Measurements from ENCODE around the gene PPP4R2. TPM values are rescaled to one million over a fixed set of nuclear protein-coding genes. Genes with fewer than 3 reads are reported as not detected.

Gene PPP4R2
- total RNA-seq, 3 donors from 2014 or later (not counting 1 experiment from before 2014, with no cell fraction given): 50.4 to 72.8 (median 60.1) TPM

DNA sequence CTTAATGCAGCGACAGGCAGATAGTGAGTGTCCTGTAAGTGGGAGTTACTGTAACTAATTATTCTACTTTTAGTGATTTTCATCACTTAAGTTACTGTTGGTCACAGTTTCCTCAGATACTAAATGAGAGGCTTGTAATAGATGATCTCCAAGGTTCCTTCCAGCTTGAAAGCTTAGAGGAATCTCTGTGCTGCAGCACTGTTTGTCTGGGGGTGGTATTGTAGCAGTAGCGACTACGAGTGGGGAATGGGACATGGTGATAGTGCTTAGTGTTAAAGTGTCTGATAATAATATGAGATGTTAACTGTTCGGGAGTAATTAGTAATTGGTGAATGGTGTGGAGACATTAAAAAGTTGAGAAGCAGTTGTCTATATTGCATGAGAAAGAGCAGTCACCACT lies 12.4 kb downstream of the PPP4R2 start:
- H3K27ac Mint-ChIP-seq: peak overlapping the region; percentile 30 to 57
- ATAC-seq (no peak), DNase-seq (no peak)
- no peaks in the 10 kb centered on the region for H3K9me3 ChIP-seq (ENCODE audit: control insufficient read depth, insufficient read depth, low read length)
- H3K27me3 ChIP-seq (ENCODE audit: control insufficient read depth, insufficient read depth, low read length): no peaks in the 10 kb centered on the region
- no peak overlapping the region for H3K27ac ChIP-seq (ENCODE audit: low read length)
- H3K36me3 Mint-ChIP-seq: no peaks in the 10 kb centered on the region
- intact Hi-C loops (cut with micrococcal nuclease): no loop called here
- TF ChIP-seq, protein P1, sequence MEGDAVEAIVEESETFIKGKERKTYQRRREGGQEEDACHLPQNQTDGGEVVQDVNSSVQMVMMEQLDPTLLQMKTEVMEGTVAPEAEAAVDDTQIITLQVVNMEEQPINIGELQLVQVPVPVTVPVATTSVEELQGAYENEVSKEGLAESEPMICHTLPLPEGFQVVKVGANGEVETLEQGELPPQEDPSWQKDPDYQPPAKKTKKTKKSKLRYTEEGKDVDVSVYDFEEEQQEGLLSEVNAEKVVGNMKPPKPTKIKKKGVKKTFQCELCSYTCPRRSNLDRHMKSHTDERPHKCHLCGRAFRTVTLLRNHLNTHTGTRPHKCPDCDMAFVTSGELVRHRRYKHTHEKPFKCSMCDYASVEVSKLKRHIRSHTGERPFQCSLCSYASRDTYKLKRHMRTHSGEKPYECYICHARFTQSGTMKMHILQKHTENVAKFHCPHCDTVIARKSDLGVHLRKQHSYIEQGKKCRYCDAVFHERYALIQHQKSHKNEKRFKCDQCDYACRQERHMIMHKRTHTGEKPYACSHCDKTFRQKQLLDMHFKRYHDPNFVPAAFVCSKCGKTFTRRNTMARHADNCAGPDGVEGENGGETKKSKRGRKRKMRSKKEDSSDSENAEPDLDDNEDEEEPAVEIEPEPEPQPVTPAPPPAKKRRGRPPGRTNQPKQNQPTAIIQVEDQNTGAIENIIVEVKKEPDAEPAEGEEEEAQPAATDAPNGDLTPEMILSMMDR (IDR thresholded peaks at IDR 0.05): no peak
- no peak overlapping the region for H3K4me3 ChIP-seq (ENCODE audit: low read length)
- no peaks in the 10 kb centered on the region for H3K9me3 Mint-ChIP-seq
- H3K4me1 ChIP-seq (ENCODE audit: control insufficient read depth, insufficient read depth, low read length): peaks cover 8% of the 10 kb centered on the region
- 90% methylated on average over 2 of the region's 4 CpGs for WGBS (ENCODE audit: insufficient coverage)
- H3K27me3 Mint-ChIP-seq (ENCODE audit: low read depth in 2 of 2): no peaks in the 10 kb centered on the region
- peaks cover 18% of the 10 kb centered on the region for H3K36me3 ChIP-seq (ENCODE audit: control insufficient read depth, insufficient read depth, low read length)
- no peak overlapping the region for H3K4me3 Mint-ChIP-seq
- peaks cover 65 to 74% of the 10 kb centered on the region in 2 donors for H3K4me1 Mint-ChIP-seq

DNA sequence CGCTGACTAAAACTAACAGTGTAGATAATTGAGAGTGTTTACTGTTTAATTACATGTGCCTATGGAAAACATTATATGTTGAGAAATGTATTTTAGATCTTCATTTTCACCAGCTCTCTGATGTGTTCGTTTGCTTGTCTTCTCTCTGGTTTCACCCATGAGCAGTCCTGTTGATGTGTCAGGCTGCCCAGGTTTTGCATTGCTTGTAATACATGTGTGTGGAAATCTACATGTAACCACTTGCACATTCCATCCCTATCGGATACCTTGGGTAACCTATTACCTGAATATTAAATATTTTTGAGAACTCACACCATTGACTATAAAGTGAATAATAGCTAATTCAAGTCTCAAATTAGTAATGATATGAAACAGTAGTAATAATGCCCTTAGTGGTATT lies 13.1 kb downstream of the PPP4R2 start:
- Mint-ChIP-seq H3K9me3 (no peaks in the 10 kb centered on the region), H3K4me1 (peaks cover 60 to 70% of the 10 kb centered on the region in 2 donors), H3K27me3 (ENCODE audit: low read depth in 2 of 2) (no peaks in the 10 kb centered on the region), H3K36me3 (no peaks in the 10 kb centered on the region), H3K27ac (peak overlapping the region; percentile 30 to 65), H3K4me3 (no peak overlapping the region)
- Histone ChIP-seq H3K4me3 (ENCODE audit: low read length) (no peak overlapping the region), H3K4me1 (ENCODE audit: control insufficient read depth, insufficient read depth, low read length) (peaks cover 8% of the 10 kb centered on the region), H3K9me3 (ENCODE audit: control insufficient read depth, insufficient read depth, low read length) (no peaks in the 10 kb centered on the region), H3K27ac (ENCODE audit: low read length) (no peak overlapping the region), H3K36me3 (ENCODE audit: control insufficient read depth, insufficient read depth, low read length) (peaks cover 18% of the 10 kb centered on the region), H3K27me3 (ENCODE audit: control insufficient read depth, insufficient read depth, low read length) (no peaks in the 10 kb centered on the region)
- TF ChIP-seq, protein P1 (IDR thresholded peaks at IDR 0.05): no peak
- DNase-seq (no peak), ATAC-seq (no peak)
- WGBS (ENCODE audit: insufficient coverage): 57% methylated on average over 1 of the region's 3 CpGs
- intact Hi-C loops (cut with micrococcal nuclease): no loop called here

DNA sequence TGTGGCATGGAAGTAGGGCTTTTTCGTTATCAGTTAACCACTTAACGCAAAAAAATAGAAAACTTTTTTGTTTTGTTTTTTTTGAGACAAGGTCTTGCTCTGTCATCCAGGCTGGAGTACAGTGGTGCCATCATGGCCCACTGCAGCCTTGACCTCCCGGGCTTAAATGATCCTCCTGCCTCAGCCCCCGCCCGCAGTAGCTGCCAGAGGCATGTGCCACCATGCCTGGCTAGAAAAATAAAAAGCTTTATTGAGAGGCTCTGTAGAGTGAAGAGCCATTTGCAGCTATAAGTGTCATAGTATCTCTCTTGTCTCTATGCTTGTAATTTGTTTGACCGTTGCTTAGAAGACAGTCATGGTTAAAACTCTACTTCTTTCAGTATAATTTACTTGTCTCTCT lies 13.5 kb downstream of the PPP4R2 start:
- no peaks in the 10 kb centered on the region for H3K9me3 ChIP-seq (ENCODE audit: control insufficient read depth, insufficient read depth, low read length)
- H3K4me3 Mint-ChIP-seq: no peak overlapping the region
- ATAC-seq (no peak), DNase-seq (no peak)
- H3K4me1 ChIP-seq (ENCODE audit: control insufficient read depth, insufficient read depth, low read length): peaks cover 8% of the 10 kb centered on the region
- no peaks in the 10 kb centered on the region for H3K27me3 ChIP-seq (ENCODE audit: control insufficient read depth, insufficient read depth, low read length)
- peaks cover 18% of the 10 kb centered on the region for H3K36me3 ChIP-seq (ENCODE audit: control insufficient read depth, insufficient read depth, low read length)
- H3K4me3 ChIP-seq (ENCODE audit: low read length): no peak overlapping the region
- TF ChIP-seq, protein P1 (IDR thresholded peaks at IDR 0.05): no peak
- H3K27ac ChIP-seq (ENCODE audit: low read length): no peak overlapping the region
- 93% methylated on average over 6 of the region's 6 CpGs for WGBS (ENCODE audit: insufficient coverage)
- no peaks in the 10 kb centered on the region for H3K27me3 Mint-ChIP-seq (ENCODE audit: low read depth in 2 of 2)
- H3K27ac Mint-ChIP-seq: peak overlapping the region; percentile 30 to 65
- no peaks in the 10 kb centered on the region for H3K9me3 Mint-ChIP-seq
- H3K36me3 Mint-ChIP-seq: no peaks in the 10 kb centered on the region
- peaks cover 59 to 71% of the 10 kb centered on the region in 2 donors for H3K4me1 Mint-ChIP-seq
- intact Hi-C loops (cut with micrococcal nuclease): no loop called here

DNA sequence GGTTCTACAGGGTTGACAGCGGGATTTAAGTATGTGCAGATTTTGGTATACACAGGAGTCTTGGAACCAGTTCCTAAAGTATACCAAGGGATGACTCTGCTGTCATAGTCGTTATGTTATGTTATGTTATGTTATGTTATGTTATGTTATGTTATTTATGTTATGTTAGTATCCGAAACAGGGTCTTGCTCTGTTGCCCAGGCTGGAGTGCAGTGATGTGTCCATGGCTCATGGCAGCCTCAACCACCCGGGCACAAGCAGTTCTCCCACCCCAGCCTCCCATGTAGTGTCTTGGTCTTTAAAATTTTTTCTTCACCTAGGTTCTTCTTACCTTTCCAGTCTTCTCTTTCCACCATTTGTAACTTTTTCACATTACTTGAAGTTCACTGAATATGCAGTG lies 21.7 kb downstream of the PPP4R2 start:
- Mint-ChIP-seq H3K36me3 (no peaks in the 10 kb centered on the region), H3K27me3 (ENCODE audit: low read depth in 2 of 2) (no peaks in the 10 kb centered on the region), H3K4me1 (peaks cover 43 to 62% of the 10 kb centered on the region in 2 donors), H3K27ac (peak overlapping the region in 1 of 2 donors; percentile 21), H3K4me3 (no peak overlapping the region), H3K9me3 (no peaks in the 10 kb centered on the region)
- 93% methylated on average over 4 of the region's 4 CpGs for WGBS (ENCODE audit: insufficient coverage)
- no peak for DNase-seq
- no peak for ATAC-seq
- Histone ChIP-seq H3K4me1 (ENCODE audit: control insufficient read depth, insufficient read depth, low read length) (peaks cover 21% of the 10 kb centered on the region), H3K27ac (ENCODE audit: low read length) (no peak overlapping the region), H3K9me3 (ENCODE audit: control insufficient read depth, insufficient read depth, low read length) (no peaks in the 10 kb centered on the region), H3K27me3 (ENCODE audit: control insufficient read depth, insufficient read depth, low read length) (no peaks in the 10 kb centered on the region), H3K36me3 (ENCODE audit: control insufficient read depth, insufficient read depth, low read length) (no peaks in the 10 kb centered on the region), H3K4me3 (ENCODE audit: low read length) (no peak overlapping the region)
- intact Hi-C loops (cut with micrococcal nuclease): no loop called here
- TF ChIP-seq, protein P1 (IDR thresholded peaks at IDR 0.05): no peak

Data from natural killer cell (primary cell).